ENCODE results near the gene ACTA2. TPM values are rescaled to one million over a fixed set of nuclear protein-coding genes. Genes with fewer than 3 reads are reported as not detected.

Gene ACTA2
- total RNA-seq, 1 experiment from 2014 or later: 2.4 TPM

- Mint-ChIP-seq H3K27ac (no peak overlapping the region), H3K36me3 (ENCODE audit: insufficient read depth in 1 of 3, low read depth in 3 of 3) (no peaks in the 10 kb centered on the region), H3K27me3 (ENCODE audit: low read depth) (no peaks in the 10 kb centered on the region), H3K9me3 (no peaks in the 10 kb centered on the region), H3K4me1 (peaks cover 16 to 17% of the 10 kb centered on the region in 2 experiments), H3K4me3 (no peak overlapping the region)
- Histone ChIP-seq H3K9ac (ENCODE audit: extremely low read depth, insufficient read length, low read length) (no peak overlapping the region), H3T11ph (ENCODE audit: low read length) (no peak overlapping the region), H4K91ac (ENCODE audit: insufficient read length, low read depth, low read length) (no peak overlapping the region), H2AK5ac (ENCODE audit: insufficient read length, low read length) (no peak overlapping the region), H3K23ac (ENCODE audit: insufficient read length, low read depth, low read length) (no peak overlapping the region), H3K23me2 (ENCODE audit: insufficient read length, low read depth, low read length, poor library complexity, severe bottlenecking) (no peaks in the 10 kb centered on the region), H3K56ac (ENCODE audit: insufficient read length, low read depth, low read length) (no peak overlapping the region), H2BK5ac (ENCODE audit: insufficient read length, low read length) (no peak overlapping the region), H4K8ac (replicated peaks; ENCODE audit: insufficient read length, low read depth, low read length) (no peak overlapping the region), H3K9me3 (ENCODE audit: control insufficient read depth, low read depth, low read length) (no peaks in the 10 kb centered on the region), H3K4me1 (ENCODE audit: insufficient read depth, low read length) (no peaks in the 10 kb centered on the region; the same call in 1 of the 2 replicates), H3K27ac (ENCODE audit: insufficient read length, low read depth, low read length) (no peak overlapping the region), H3K27me3 (ENCODE audit: insufficient read depth, low read length) (no peaks in the 10 kb centered on the region), H2BK15ac (ENCODE audit: low read depth, low read length) (no peak overlapping the region), H4K20me1 (ENCODE audit: control insufficient read depth, insufficient read depth, insufficient read length) (no peaks in the 10 kb centered on the region), H4K5ac (ENCODE audit: insufficient read length, low read depth, low read length) (no peak overlapping the region), H3K4ac (ENCODE audit: low read depth, low read length) (no peak overlapping the region), H2BK20ac (ENCODE audit: low read depth, low read length, poor library complexity, severe bottlenecking) (no peak overlapping the region), H3K14ac (ENCODE audit: insufficient read depth, low read length) (no peak overlapping the region), H3K18ac (ENCODE audit: insufficient read length, low read depth, low read length) (no peak overlapping the region), H2BK120ac (ENCODE audit: low read depth, low read length, poor library complexity, severe bottlenecking) (no peak overlapping the region), H3K4me2 (ENCODE audit: insufficient read depth, insufficient read length, low read length) (no peak overlapping the region), H3K79me1 (ENCODE audit: insufficient read depth, low read depth, low read length, poor library complexity, severe bottlenecking) (no peaks in the 10 kb centered on the region), H2AFZ (ENCODE audit: low read length) (no peak overlapping the region), H3K79me2 (ENCODE audit: insufficient read depth, low read length) (no peaks in the 10 kb centered on the region), H2BK12ac (ENCODE audit: insufficient read length, low read depth, low read length) (no peak overlapping the region)
- TF ChIP-seq, protein P1, sequence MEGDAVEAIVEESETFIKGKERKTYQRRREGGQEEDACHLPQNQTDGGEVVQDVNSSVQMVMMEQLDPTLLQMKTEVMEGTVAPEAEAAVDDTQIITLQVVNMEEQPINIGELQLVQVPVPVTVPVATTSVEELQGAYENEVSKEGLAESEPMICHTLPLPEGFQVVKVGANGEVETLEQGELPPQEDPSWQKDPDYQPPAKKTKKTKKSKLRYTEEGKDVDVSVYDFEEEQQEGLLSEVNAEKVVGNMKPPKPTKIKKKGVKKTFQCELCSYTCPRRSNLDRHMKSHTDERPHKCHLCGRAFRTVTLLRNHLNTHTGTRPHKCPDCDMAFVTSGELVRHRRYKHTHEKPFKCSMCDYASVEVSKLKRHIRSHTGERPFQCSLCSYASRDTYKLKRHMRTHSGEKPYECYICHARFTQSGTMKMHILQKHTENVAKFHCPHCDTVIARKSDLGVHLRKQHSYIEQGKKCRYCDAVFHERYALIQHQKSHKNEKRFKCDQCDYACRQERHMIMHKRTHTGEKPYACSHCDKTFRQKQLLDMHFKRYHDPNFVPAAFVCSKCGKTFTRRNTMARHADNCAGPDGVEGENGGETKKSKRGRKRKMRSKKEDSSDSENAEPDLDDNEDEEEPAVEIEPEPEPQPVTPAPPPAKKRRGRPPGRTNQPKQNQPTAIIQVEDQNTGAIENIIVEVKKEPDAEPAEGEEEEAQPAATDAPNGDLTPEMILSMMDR (conservative IDR thresholded peaks at IDR 0.05): no peak
- no peak for DNase-seq
- WGBS (ENCODE audit: extremely low coverage, insufficient read length, low lambda C conversion rate): no CpG with 5 or more reads among the region's 1 CpG
Observed at GRCh38 chr10:88889559-88890337, 62.8 kb downstream of the ACTA2 start.
